Smooth muscle cell (in vitro differentiated cells): ENCODE results near the gene PCBD1. TPM values are rescaled to one million over a fixed set of nuclear protein-coding genes. Genes with fewer than 3 reads are reported as not detected.

Experiments
- DNase-seq: peaks from one replicate; lab custom pipeline; 2025; ENCODE audit not compliant: unreplicated experiment; lab: John Stamatoyannopoulos, UW
- H2AFZ ChIP-seq: fragments of 200-600 bp; sonication (generic); 2 replicates; pipeline ENCODE4 v1.6.0; 2016; ENCODE audit warnings: antibody characterized with exemption, low read depth, mild to moderate bottlenecking
- H3F3A ChIP-seq: fragments of 200-600 bp; sonication (generic); 2 replicates; pipeline ENCODE4 v1.6.0; 2017; ENCODE audit warnings: antibody characterized with exemption, low read depth
- H3K27ac ChIP-seq: fragments of 200-600 bp; sonication (generic); 2 replicates; pipeline ENCODE4 v1.5.1; 2016; ENCODE audit warnings: low read depth, mild to moderate bottlenecking
- H3K27me3 ChIP-seq: fragments of 200-600 bp; sonication (generic); 2 replicates; pipeline ENCODE4 v1.6.1; 2016; ENCODE audit warnings: low read depth, mild to moderate bottlenecking
- H3K36me3 ChIP-seq: fragments of 200-600 bp; sonication (generic); 2 replicates; pipeline ENCODE4 v1.5.1; 2016; ENCODE audit warnings: low read depth
- H3K4me1 ChIP-seq: fragments of 200-600 bp; sonication (generic); 2 replicates; pipeline ENCODE4 v1.5.1; 2016; ENCODE audit warnings: low read depth
- H3K4me2 ChIP-seq: fragments of 200-600 bp; sonication (generic); 2 replicates; pipeline ENCODE4 v1.6.0; 2016; ENCODE audit warnings: mild to moderate bottlenecking
- H3K4me3 ChIP-seq: fragments of 200-600 bp; sonication (generic); 2 replicates; pipeline ENCODE4 v1.5.1; 2016; ENCODE audit warnings: mild to moderate bottlenecking
- H3K79me2 ChIP-seq: fragments of 200-600 bp; sonication (generic); 2 replicates; pipeline ENCODE4 v1.6.0; 2016; ENCODE audit warnings: low read depth, mild to moderate bottlenecking
- H3K9ac ChIP-seq: fragments of 200-600 bp; sonication (generic); 2 replicates; pipeline ENCODE4 v1.6.0; 2016; ENCODE audit warnings: low read depth
- H3K9me3 ChIP-seq: fragments of 200-600 bp; sonication (generic); replicated peaks from 2 replicates; pipeline ENCODE4 v1.5.1; 2016; ENCODE audit warnings: low read depth
- H4K20me1 ChIP-seq: fragments of 200-600 bp; sonication (generic); 2 replicates; pipeline ENCODE4 v1.6.0; 2016; ENCODE audit warnings: low read depth
- CTCF ChIP-seq: fragments of 200-600 bp; sonication (generic); IDR thresholded peaks from 2 replicates; pipeline ENCODE4 v1.5.1; 2017; ENCODE audit warnings: borderline replicate concordance, mild to moderate bottlenecking, antibody characterized with exemption; ENCODE audit not compliant: insufficient read depth, poor library complexity, severe bottlenecking
- WGBS: methylation state at CpG from one replicate; pipeline ENCODE4 v1.1.7; 2016; ENCODE audit warnings: low lambda C conversion rate; 5-methylcytosine and 5-hydroxymethylcytosine counted together
- polyA plus RNA-seq: library from polyadenylated mRNA; unstranded; fragments of >200 nt; fragmentation: Nextera tagmentation; extraction: Ambion mirVana; gene quantifications from 2 replicates; pipeline ENCODE4 v1.2.1, GENCODE V29; 2016
- total RNA-seq: library from RNA; depleted of rRNA; stranded (reverse); fragments of >200 nt; gene quantifications from 2 replicates; pipeline ENCODE4 v1.2.3, GENCODE V29; 2014

Gene PCBD1
- total and polyA plus RNA-seq, 2 experiments from 2014 or later = 34.7 TPM

DNA sequence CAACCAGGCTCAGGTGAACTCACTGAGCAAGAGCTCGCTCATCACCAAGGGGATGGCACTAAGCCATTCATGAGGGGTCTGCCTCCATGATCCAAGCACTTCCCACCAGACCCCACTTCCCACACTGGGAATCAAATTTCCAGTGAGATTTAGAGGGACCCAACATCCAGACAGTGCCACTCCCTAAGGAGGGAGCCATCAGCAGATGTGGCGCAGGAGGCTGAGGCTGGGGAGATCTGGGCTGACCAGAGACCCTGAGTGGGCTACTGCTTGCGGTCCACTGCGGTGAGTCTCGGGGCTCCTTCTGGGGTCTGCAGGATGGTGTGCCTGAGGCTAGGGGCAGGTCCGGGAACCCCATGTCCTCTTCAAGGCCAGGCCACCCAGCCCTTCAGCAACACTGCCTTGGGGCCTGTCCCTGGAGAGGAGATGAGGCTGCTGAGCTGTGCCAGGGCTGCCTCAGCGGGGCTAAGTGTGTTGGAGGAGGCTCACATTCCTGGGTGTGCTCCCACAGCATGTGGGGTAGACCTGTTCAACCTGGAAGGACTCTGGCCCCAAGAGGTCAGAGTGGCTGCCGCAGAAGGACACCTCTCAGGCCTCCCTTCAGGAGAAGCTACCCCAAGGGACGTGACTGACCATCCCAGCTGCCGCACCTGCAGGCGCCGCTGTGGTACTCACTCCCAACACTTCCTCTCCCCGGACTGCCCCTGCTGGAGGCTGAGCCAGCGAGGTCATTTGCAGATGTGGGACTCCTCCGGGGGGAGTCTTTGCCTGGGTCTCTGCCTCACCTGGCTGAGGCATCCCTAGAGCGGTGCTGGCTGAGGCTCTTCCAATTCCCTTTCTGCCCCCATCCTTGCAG lies 22.3 kb upstream of the PCBD1 start:
- Histone ChIP-seq H3K9me3 (no peaks in the 10 kb centered on the region), H2AFZ (no peak overlapping the region), H3K4me1 (no peaks in the 10 kb centered on the region), H3K79me2 (no peaks in the 10 kb centered on the region), H3F3A (no peaks in the 10 kb centered on the region), H3K36me3 (no peaks in the 10 kb centered on the region), H3K4me2 (no peak overlapping the region), H3K9ac (no peak overlapping the region), H3K27ac (no peak overlapping the region), H3K27me3 (peaks cover 13% of the 10 kb centered on the region), H4K20me1 (no peaks in the 10 kb centered on the region), H3K4me3 (no peak overlapping the region)
- TF ChIP-seq CTCF = no peak
- 93% methylated on average over 16 of the region's 16 CpGs for WGBS
- no peak for DNase-seq

GRCh38 chr10:70909326-70909935 lies 21.1 kb upstream of the PCBD1 start:
- Histone ChIP-seq H3K4me3 (no peak overlapping the region), H4K20me1 (no peaks in the 10 kb centered on the region), H3K9me3 (no peaks in the 10 kb centered on the region), H2AFZ (no peak overlapping the region), H3K4me2 (no peak overlapping the region), H3K9ac (no peak overlapping the region), H3F3A (no peaks in the 10 kb centered on the region), H3K36me3 (no peaks in the 10 kb centered on the region), H3K79me2 (no peaks in the 10 kb centered on the region), H3K27me3 (peaks cover 2% of the 10 kb centered on the region), H3K27ac (no peak overlapping the region), H3K4me1 (no peaks in the 10 kb centered on the region)
- TF ChIP-seq CTCF = no peak
- WGBS = 93% methylated on average over 9 of the region's 9 CpGs
- no peak for DNase-seq

GRCh38 chr10:70908406-70909296 lies 20.3 kb upstream of the PCBD1 start:
- Histone ChIP-seq H3K27me3 (no peaks in the 10 kb centered on the region), H3K4me2 (no peak overlapping the region), H3K9ac (no peak overlapping the region), H3K4me3 (no peak overlapping the region), H3K36me3 (no peaks in the 10 kb centered on the region), H2AFZ (no peak overlapping the region), H3F3A (no peaks in the 10 kb centered on the region), H3K9me3 (no peaks in the 10 kb centered on the region), H3K79me2 (no peaks in the 10 kb centered on the region), H3K4me1 (no peaks in the 10 kb centered on the region), H3K27ac (no peak overlapping the region), H4K20me1 (no peaks in the 10 kb centered on the region)
- WGBS = 89% methylated on average over 12 of the region's 12 CpGs
- DNase-seq = no peak
- TF ChIP-seq CTCF = no peak
